Activated T-cell treated with anti-CD3 and anti-CD28 coated beads for 24 hours (primary cell): ENCODE measurements around the gene MAN2A1.

ENCODE experiments used
- DNase-seq: peaks from one replicate; pipeline ENCODE4 v3.0.0-alpha.2; 2020; ENCODE audit warnings: low read depth

The MAN2A1 gene

GRCh38 chr5:109689740-109690241 is at the start of gene MAN2A1:
TSS of gene MAN2A1 (plus strand) at chr5:109689927. CDS start at chr5:109690418, 491 bp downstream.
- peak; percentile 66 for DNase-seq

DNA sequence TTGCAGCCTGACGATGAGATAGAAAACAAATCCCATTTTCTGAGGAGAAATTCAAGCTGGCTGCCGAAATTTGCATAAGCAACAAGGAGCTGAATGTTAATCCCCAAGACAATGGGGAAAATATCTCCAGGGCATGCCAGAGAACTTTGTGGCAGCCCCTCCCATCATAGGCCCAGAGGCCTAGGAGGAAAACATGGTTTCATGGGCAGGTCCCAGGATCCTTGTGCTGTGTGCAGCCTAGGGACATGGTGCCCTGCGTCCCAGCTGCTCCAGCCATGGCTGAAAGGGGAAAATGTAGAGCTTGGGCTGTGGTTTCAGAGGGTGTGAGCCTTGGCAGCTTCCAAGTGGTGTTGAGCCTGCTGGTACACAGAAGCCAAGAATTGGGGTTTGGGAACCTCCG is 48.8 kb upstream of the MAN2A1 start:
- no peak for DNase-seq

DNA sequence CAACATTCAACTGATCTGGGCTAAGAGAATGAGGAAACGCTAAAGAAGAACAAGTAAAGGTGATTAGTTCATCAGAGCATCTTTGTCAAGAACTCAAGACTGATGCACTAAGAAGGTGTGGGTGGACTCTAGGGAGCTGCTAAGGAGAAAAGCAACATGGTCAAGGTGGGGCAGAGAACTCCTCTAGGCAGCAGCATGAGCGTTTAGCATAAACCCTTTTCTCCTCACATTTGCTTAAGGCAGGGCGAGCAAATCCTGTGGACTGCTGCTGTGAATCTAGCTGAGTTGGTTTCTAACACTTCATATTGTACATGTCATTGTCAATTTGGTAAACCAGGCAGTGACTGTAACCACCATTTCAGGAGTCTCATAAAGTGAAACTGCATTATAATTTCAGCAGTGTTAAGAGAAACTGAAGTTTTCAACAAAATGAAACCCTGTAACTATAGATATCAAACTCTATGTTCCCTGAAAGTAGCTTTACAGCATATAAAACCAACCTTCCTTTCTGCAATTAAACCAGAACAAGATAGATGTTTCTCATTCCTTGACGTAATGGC is 45.9 kb upstream of the MAN2A1 start:
- no peak for DNase-seq

GRCh38 chr5:109644829-109645228 is 44.9 kb upstream of the MAN2A1 start:
- DNase-seq, result no peak

GRCh38 chr5:109645707-109646192 is 44.0 kb upstream of the MAN2A1 start:
- no peak for DNase-seq

- no peak for DNase-seq
Measured at GRCh38 chr5:109649318-109649717, 40.4 kb upstream of the MAN2A1 start.

- no peak for DNase-seq
Measured at GRCh38 chr5:109650493-109650892, 39.2 kb upstream of the MAN2A1 start.

GRCh38 chr5:109652096-109652495 is 37.6 kb upstream of the MAN2A1 start:
- no peak for DNase-seq

- no peak for DNase-seq
Measured at GRCh38 chr5:109653042-109653441, 36.7 kb upstream of the MAN2A1 start.

DNA sequence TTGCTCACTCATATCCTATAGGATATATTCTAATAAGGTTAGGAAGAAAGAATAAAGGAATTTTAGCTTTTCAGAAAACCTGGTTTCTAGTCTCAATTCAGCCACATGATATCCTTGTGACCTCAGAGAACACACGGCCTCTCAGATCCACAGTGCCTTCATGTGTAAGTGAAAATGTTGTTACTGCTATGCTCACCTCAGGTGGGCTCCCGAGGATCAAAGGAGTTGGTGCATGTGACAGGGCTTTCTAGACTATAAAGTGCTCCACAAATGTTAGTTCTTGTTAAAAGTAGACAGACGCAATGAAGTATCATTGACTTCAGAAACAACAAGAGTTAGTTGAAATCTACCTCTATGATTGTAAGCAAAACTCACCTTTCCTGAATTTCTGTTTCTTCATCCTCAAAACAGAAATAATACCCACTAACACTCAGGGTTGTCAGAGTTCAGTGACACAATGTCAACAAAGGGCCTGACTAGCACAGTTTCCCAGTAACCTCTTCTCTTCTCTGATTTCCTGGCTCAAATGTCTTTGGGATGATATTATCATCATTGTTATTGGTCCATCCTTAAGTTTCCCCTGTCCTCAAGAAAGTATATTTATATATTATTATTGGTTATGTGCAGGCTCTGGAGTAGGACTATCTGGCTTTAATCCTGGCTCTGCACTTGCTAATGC is 36.0 kb upstream of the MAN2A1 start:
- no peak for DNase-seq

- no peak for DNase-seq
Measured at GRCh38 chr5:109654455-109654854, 35.3 kb upstream of the MAN2A1 start.

DNA sequence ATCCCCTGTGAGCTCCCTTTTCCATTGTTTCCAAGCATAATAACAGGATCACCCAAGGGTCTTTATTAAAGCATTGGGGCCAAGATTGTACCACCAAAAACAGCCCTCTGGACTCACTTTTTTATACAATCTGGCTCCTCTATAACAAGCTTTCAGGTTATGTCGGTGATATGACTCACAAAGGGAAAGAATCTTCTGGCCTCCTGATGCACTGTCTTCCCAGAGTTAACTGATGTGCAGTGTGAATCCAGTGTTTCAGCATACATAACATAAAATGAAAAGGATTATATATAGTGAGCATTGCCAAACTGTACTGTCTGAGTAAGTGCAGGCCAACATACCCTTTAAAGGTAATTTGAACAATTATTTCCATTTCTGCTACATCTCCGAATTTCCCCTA is 33.9 kb upstream of the MAN2A1 start:
- no peak for DNase-seq

GRCh38 chr5:109656829-109657228 is 32.9 kb upstream of the MAN2A1 start:
- DNase-seq, result peak; percentile 20

GRCh38 chr5:109659901-109660300 is 29.8 kb upstream of the MAN2A1 start:
- DNase-seq, result no peak

- no peak for DNase-seq
Measured at GRCh38 chr5:109660301-109660700, 29.4 kb upstream of the MAN2A1 start.

- no peak for DNase-seq
Measured at GRCh38 chr5:109668237-109668636, 21.5 kb upstream of the MAN2A1 start.

DNA sequence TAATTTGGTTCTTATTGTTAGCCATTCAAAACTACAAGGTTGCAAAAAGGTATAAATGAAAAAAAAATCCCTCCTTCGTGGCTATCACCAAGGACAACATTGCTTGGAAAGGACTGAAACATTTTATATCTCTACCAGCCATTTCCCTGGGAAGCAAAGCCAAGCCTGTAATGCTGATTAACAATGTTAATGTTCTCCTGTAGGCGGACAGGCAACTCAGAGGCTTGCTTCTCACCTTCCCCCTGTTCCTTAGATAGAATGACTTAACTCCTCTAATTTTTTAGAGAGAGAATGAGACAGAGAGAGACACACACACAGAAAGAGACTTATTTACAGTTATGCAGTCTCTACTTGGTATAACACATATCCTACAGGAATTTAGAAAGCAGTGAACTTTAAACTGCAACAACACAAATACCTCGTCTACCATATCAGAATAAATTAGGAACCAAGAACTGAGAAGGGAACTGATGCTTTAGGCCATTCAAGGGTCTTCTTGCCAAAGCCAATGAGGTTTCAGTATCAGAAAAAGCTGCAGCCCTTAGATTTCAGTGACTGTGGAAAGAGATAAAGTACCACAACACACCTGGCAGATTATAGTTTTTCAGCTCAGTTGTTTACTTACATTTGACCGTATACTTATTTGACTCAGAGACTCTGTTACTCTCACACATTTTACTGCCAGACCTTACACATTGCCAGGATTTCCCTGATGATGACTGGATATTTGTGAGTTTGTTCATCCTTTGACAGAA is 20.9 kb upstream of the MAN2A1 start:
- DNase-seq, result no peak

- no peak for DNase-seq
Measured at GRCh38 chr5:109669991-109670706, 19.6 kb upstream of the MAN2A1 start.

- no peak for DNase-seq
Measured at GRCh38 chr5:109671136-109671535, 18.6 kb upstream of the MAN2A1 start.

- no peak for DNase-seq
Measured at GRCh38 chr5:109674596-109674995, 15.1 kb upstream of the MAN2A1 start.

GRCh38 chr5:109676920-109677319 is 12.8 kb upstream of the MAN2A1 start:
- no peak for DNase-seq

- DNase-seq, result no peak
Measured at GRCh38 chr5:109678447-109678846, 11.3 kb upstream of the MAN2A1 start.
